Stimulated activated CD4-positive, alpha-beta T cell treated with anti-CD3 and anti-CD28 coated beads, Interleukin-4, amount 100 ng/mL, for 48 hours (primary cell): ENCODE measurements around the gene GBGT1.

Source experiments
- DNase-seq, 2 donors: peaks; one replicate each; pipeline ENCODE4 v3.0.0-alpha.2; 2020; ENCODE audit warnings: low read depth in 2 of 2

The GBGT1 gene

GRCh38 chr9:133162861-133163503 lies 732 bp downstream of the GBGT1 start:
- no peak for DNase-seq

GRCh38 chr9:133161547-133161950 lies 2.2 kb downstream of the GBGT1 start:
- DNase-seq, result no peak

GRCh38 chr9:133160742-133161546 lies 2.8 kb downstream of the GBGT1 start:
- DNase-seq, result no peak

GRCh38 chr9:133158695-133159094 lies 5.0 kb downstream of the GBGT1 start:
- no peak for DNase-seq

- no peak for DNase-seq
Measured at GRCh38 chr9:133155156-133155555, 8.6 kb downstream of the GBGT1 start.

- DNase-seq, result no peak
Measured at GRCh38 chr9:133154097-133154989, 9.4 kb downstream of the GBGT1 start.

- DNase-seq, result no peak
Measured at GRCh38 chr9:133153227-133154096, 10.3 kb downstream of the GBGT1 start.

- no peak for DNase-seq
Measured at GRCh38 chr9:133151601-133152525, 11.9 kb downstream of the GBGT1 start.

- no peak for DNase-seq
Measured at GRCh38 chr9:133151041-133151440, 12.7 kb downstream of the GBGT1 start.

GRCh38 chr9:133149130-133150015 lies 14.3 kb downstream of the GBGT1 start:
- peak; percentile 75 to 81 for DNase-seq

GRCh38 chr9:133148199-133149129 lies 15.2 kb downstream of the GBGT1 start:
- DNase-seq, result peak in 1 of 2 donors; percentile 49

GRCh38 chr9:133147412-133148198 lies 16.1 kb downstream of the GBGT1 start:
- DNase-seq, result peak; percentile 81 to 84

- no peak for DNase-seq
Measured at GRCh38 chr9:133146746-133147411, 16.8 kb downstream of the GBGT1 start.

- no peak for DNase-seq
Measured at GRCh38 chr9:133144904-133145851, 18.5 kb downstream of the GBGT1 start.

- peak; percentile 85 to 91 for DNase-seq
Measured at GRCh38 chr9:133144142-133144903, 19.4 kb downstream of the GBGT1 start.
